ENCODE data around the gene MRPS23. TPM values are rescaled to one million over a fixed set of nuclear protein-coding genes. Genes with fewer than 3 reads are reported as not detected.

Gene MRPS23
- total and polyA plus RNA-seq, 2 donors (not counting 1 experiment from before 2014, with no cell fraction given), result 27.9 to 40.0 TPM

- no peaks in the 10 kb centered on the region for H4K20me1 ChIP-seq (ENCODE audit: control insufficient read depth, extremely low read depth, insufficient read depth, low read length)
- H3K4me2 ChIP-seq (ENCODE audit: extremely low read depth, insufficient read depth, low read length), result peak overlapping the region; percentile 78
- TF ChIP-seq EZH2 (IDR thresholded peaks at IDR 0.05; ENCODE audit: low read length, missing control alignments), result no peak
- TF ChIP-seq CTCF (conservative IDR thresholded peaks at IDR 0.05 in 1 of 2, IDR thresholded peaks at IDR 0.05 in 1 of 2; ENCODE audit: low read depth in 1 of 2, low read length in 2 of 2), result no peak
- H3K79me2 ChIP-seq (ENCODE audit: control insufficient read depth, insufficient read depth, low read length), result no peaks in the 10 kb centered on the region
- H3K4me1 ChIP-seq (ENCODE audit: control insufficient read depth, extremely low read depth, insufficient read depth, low read length), result peaks cover 34% of the 10 kb centered on the region
- peak overlapping the region in 3 of 4 experiments; percentile 18 to 48 (median 24) for H3K4me3 ChIP-seq (replicated peaks in 1 of 4; ENCODE audit: control extremely low read depth in 1 of 4, insufficient read depth in 1 of 4, low read depth in 3 of 4, low read length in 4 of 4)
- H3K27me3 ChIP-seq (ENCODE audit: control insufficient read depth, insufficient read depth, low read length), result no peaks in the 10 kb centered on the region
- H3K9ac ChIP-seq (ENCODE audit: insufficient read depth, low read length), result peak overlapping the region; percentile 63
- H2AFZ ChIP-seq (ENCODE audit: low read length), result no peak overlapping the region
- peak; percentile 55 to 59 for DNase-seq (ENCODE audit: low read depth in 2 of 2)
- peak overlapping the region; percentile 78 for H3K27ac ChIP-seq (ENCODE audit: insufficient read depth, low read length)
- H3K36me3 ChIP-seq (ENCODE audit: control insufficient read depth, insufficient read depth, low read length), result peaks cover 12% of the 10 kb centered on the region
- H3K9me3 ChIP-seq (ENCODE audit: control insufficient read depth, insufficient read depth, low read depth, low read length), result no peaks in the 10 kb centered on the region
Measured at GRCh38 chr17:57861000-57861789, 11.4 kb upstream of the MRPS23 start.

- Histone ChIP-seq H3K9ac (ENCODE audit: insufficient read depth, low read length) (no peak overlapping the region), H3K79me2 (ENCODE audit: control insufficient read depth, insufficient read depth, low read length) (no peaks in the 10 kb centered on the region), H3K4me1 (ENCODE audit: control insufficient read depth, extremely low read depth, insufficient read depth, low read length) (peaks cover 34% of the 10 kb centered on the region)
Measured at GRCh38 chr17:57860414-57860999, 10.7 kb upstream of the MRPS23 start.

More at GRCh38 chr17:57860414-57860999, 10.7 kb upstream of the MRPS23 start:
- Histone ChIP-seq H3K27ac (ENCODE audit: insufficient read depth, low read length) (peak overlapping the region; percentile 78), H4K20me1 (ENCODE audit: control insufficient read depth, extremely low read depth, insufficient read depth, low read length) (no peaks in the 10 kb centered on the region), H3K36me3 (ENCODE audit: control insufficient read depth, insufficient read depth, low read length) (peaks cover 12% of the 10 kb centered on the region), H3K27me3 (ENCODE audit: control insufficient read depth, insufficient read depth, low read length) (no peaks in the 10 kb centered on the region), H3K4me3 (replicated peaks in 1 of 4; ENCODE audit: control extremely low read depth in 1 of 4, insufficient read depth in 1 of 4, low read depth in 3 of 4, low read length in 4 of 4) (no peak overlapping the region), H3K9me3 (ENCODE audit: control insufficient read depth, insufficient read depth, low read depth, low read length) (no peaks in the 10 kb centered on the region), H3K4me2 (ENCODE audit: extremely low read depth, insufficient read depth, low read length) (no peak overlapping the region), H2AFZ (ENCODE audit: low read length) (no peak overlapping the region)
- no peak for DNase-seq (ENCODE audit: low read depth in 2 of 2)
- TF ChIP-seq EZH2 (IDR thresholded peaks at IDR 0.05; ENCODE audit: low read length, missing control alignments) (no peak), CTCF (conservative IDR thresholded peaks at IDR 0.05 in 1 of 2, IDR thresholded peaks at IDR 0.05 in 1 of 2; ENCODE audit: low read depth in 1 of 2, low read length in 2 of 2) (no peak)

Measured in fibroblast of lung (primary cell).